Renal cortex interstitium (tissue), 11 donors: ENCODE results near the gene RNF150. TPM values are rescaled to one million over a fixed set of nuclear protein-coding genes. Genes with fewer than 3 reads are reported as not detected.
A peak's percentile ranks its signal among the peaks of the same experiment; 100 is the strongest.

ENCODE experiments used
- DNase-seq, 11 donors: peaks; one replicate each; pipeline ENCODE4 v3.0.0-alpha.2; 2013; ENCODE audit warnings: low read depth in 9 of 11, low spot score in 4 of 11; ENCODE audit errors: extremely low read depth in 1 of 11
- polyA plus RNA-seq, 3 donors: library from polyadenylated mRNA; unstranded; fragments of 120-200 nt; gene quantifications; one replicate each; pipeline ENCODE4 v1.2.1, GENCODE V29; 2013; ENCODE audit not compliant: insufficient read length in 3 of 3

Gene RNF150
- polyA plus RNA-seq, 3 donors, result 26.0 to 29.0 (median 28.0) TPM

- DNase-seq, result no peak
These were observed 123.3 kb downstream of the RNF150 start for GRCh38 chr4:141009931-141010330.

GRCh38 chr4:141009129-141009528, 124.1 kb downstream of the RNF150 start:
- no peak for DNase-seq

GRCh38 chr4:141006242-141006802, 126.9 kb downstream of the RNF150 start:
- no peak for DNase-seq

- no peak for DNase-seq
These were observed 128.4 kb downstream of the RNF150 start for GRCh38 chr4:141004823-141005222.

GRCh38 chr4:141003193-141003592, 130.1 kb downstream of the RNF150 start:
- DNase-seq, result no peak

- DNase-seq, result no peak
These were observed 130.9 kb downstream of the RNF150 start for GRCh38 chr4:141002323-141002805.

GRCh38 chr4:140996766-140997165, 136.5 kb downstream of the RNF150 start:
- DNase-seq, result peak in 5 of 11 donors; percentile 8 to 48 (median 47)

- no peak for DNase-seq
These were observed 138.2 kb downstream of the RNF150 start for GRCh38 chr4:140995058-140995457.

- peak in 1 of 11 donors; percentile 8 for DNase-seq
These were observed 139.3 kb downstream of the RNF150 start for GRCh38 chr4:140994015-140994414.

- no peak for DNase-seq
These were observed 139.9 kb downstream of the RNF150 start for GRCh38 chr4:140993370-140993769.

GRCh38 chr4:140989944-140990343, 143.3 kb downstream of the RNF150 start:
- DNase-seq, result no peak

GRCh38 chr4:140986045-140986444, 147.2 kb downstream of the RNF150 start:
- no peak for DNase-seq

GRCh38 chr4:140982613-140983340, 150.5 kb downstream of the RNF150 start:
- no peak for DNase-seq

- DNase-seq, result no peak
These were observed 152.7 kb downstream of the RNF150 start for GRCh38 chr4:140980426-140981200.

- no peak for DNase-seq
These were observed 156.5 kb downstream of the RNF150 start for GRCh38 chr4:140976768-140977167.

GRCh38 chr4:140971077-140971792, 162.0 kb downstream of the RNF150 start:
- DNase-seq, result no peak

- no peak for DNase-seq
These were observed 164.0 kb downstream of the RNF150 start for GRCh38 chr4:140969296-140969695.

GRCh38 chr4:140968371-140968770, 164.9 kb downstream of the RNF150 start:
- no peak for DNase-seq

- DNase-seq, result no peak
These were observed 169.4 kb downstream of the RNF150 start for GRCh38 chr4:140963883-140964282.
